Urothelium cell line (cell line): ENCODE data around the gene GNG2.

Source experiments
- DNase-seq: peaks from one replicate; pipeline ENCODE4 v3.0.0; 2011; ENCODE audit warnings: low spot score, mixed read lengths
- FAIRE-seq: peaks from 2 replicates; lab custom pipeline; 2011; peaks lifted over from hg19 to GRCh38; lab: Jason Lieb, UNC

GNG2 gene

GRCh38 chr14:51860164-51860824 lies at the start of gene GNG2:
Gene GNG2 (plus strand): TSS chr14:51860612. CDS start chr14:51950679, 90,067 bp downstream.
- peak; percentile 90 for DNase-seq
- peak; percentile 87 for FAIRE-seq

DNA sequence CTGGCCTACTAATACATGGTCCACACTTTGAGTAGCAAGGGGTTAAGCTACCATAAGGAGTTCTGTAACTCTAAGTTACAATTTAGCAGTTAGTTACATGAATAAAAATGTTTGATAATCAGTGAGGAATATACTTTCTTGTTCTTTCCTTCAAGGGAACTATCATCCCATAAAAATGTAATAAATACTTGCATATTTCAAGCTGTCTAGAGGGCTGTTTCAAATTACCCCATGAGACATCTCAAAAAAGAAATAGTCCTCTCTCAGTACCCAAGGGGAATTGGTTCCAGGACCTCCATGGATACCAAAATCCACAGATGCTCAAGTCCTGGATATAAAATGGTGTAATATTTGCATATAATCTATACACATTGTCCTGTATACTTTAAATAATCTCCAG lies 48.7 kb upstream of the GNG2 start:
- FAIRE-seq: no peak
- no peak for DNase-seq

- FAIRE-seq: no peak
- no peak for DNase-seq
Observed at GRCh38 chr14:51816031-51816430, 44.4 kb upstream of the GNG2 start.

- FAIRE-seq: no peak
- no peak for DNase-seq
Observed at GRCh38 chr14:51817326-51817725, 43.1 kb upstream of the GNG2 start.

GRCh38 chr14:51818748-51819380 lies 41.5 kb upstream of the GNG2 start:
- FAIRE-seq (no peak), DNase-seq (no peak)

GRCh38 chr14:51821822-51822221 lies 38.6 kb upstream of the GNG2 start:
- FAIRE-seq (peak; percentile 5), DNase-seq (no peak)

DNA sequence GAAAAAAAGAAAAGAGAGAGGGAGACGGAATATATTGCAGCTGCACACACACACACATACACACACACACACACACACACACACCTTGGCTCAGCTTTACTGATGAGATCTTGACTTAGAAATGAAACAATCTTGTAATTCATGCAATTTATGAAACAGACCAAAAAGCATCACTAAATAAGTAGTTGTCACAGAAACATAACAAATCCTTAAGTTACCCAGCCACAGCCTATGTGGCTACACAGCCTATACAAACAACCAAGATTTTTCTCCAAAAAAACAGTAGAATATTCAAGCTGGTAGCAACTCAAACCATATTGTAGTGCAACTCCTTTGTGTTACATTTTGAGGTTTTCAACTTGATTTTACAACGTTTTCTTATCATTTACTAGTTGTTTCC lies 37.9 kb upstream of the GNG2 start:
- DNase-seq (no peak), FAIRE-seq (peak; percentile 17)

- FAIRE-seq (peak; percentile 62), DNase-seq (peak; percentile 78)
Observed at GRCh38 chr14:51823706-51824105, 36.7 kb upstream of the GNG2 start.

- no peak for FAIRE-seq
- DNase-seq: no peak
Observed at GRCh38 chr14:51824191-51824590, 36.2 kb upstream of the GNG2 start.

GRCh38 chr14:51825926-51826325 lies 34.5 kb upstream of the GNG2 start:
- DNase-seq (no peak), FAIRE-seq (no peak)

GRCh38 chr14:51828017-51828797 lies 32.2 kb upstream of the GNG2 start:
- DNase-seq: peak; percentile 95
- FAIRE-seq: peak; percentile 99

- no peak for FAIRE-seq
Observed at GRCh38 chr14:51834240-51834639, 26.2 kb upstream of the GNG2 start.

DNA sequence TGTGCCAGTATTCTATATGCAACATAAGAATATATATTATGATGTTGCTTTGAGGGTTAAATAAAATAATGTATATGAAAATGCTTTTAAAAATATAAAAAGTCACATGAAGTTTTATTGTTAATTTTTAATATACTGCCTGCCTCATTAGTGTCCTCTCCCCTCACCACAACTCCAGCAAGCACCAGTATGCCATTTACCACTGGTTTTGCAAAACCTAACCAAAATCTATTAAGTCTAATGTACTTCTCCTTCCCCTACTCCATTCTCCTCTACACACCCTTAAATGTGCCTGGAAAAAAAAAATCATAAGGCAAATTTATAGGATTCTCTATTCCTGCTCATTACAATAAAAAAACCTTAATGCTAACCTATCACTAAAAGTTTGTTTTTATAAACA lies 24.0 kb upstream of the GNG2 start:
- no peak for FAIRE-seq
- no peak for DNase-seq

More at GRCh38 chr14:51834240-51834639, 26.2 kb upstream of the GNG2 start:
- no peak for DNase-seq

DNA sequence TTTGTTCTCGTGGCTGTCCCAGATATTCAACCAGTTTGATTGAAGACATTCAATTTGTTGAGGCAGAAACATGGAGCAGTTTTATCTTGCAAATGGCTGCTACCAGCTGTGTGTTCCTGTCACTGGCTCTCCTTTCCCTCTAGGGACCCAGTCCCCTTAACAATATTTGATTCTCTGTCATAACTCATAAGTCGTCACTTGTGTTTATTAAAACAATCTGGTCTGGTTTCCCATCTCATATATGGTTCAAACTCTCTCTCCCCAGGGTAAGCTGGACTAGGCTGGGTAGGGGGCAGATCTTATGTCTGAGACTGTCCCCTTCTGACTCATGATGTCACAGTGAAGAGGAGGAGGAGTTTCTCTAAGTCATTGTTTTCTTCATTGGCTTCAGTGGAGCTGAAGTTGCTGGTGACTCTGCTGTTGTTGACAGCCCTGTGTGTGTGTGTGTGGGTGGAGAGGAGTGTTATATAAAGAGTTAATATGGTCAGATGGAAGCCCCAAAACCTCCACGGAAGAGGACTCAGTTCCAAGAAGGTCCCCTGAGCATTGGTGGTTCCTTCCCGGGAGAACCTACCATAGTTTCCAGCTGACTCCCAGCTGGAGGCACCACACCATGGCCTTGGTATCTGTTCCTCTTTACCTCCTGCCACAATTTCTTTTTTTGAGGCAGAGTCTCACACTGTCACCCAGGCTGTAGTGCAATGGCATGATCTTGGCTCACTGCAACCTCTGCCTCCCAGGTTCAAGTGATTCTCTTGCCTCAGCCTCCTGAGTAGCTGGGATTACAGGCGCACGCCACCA lies 16.1 kb upstream of the GNG2 start:
- DNase-seq: no peak
- peak; percentile 53 for FAIRE-seq

- DNase-seq (no peak), FAIRE-seq (no peak)
Observed at GRCh38 chr14:51845811-51846210, 14.6 kb upstream of the GNG2 start.

GRCh38 chr14:51846631-51847488 lies 13.6 kb upstream of the GNG2 start:
- DNase-seq (peak; percentile 46), FAIRE-seq (peak; percentile 70)

DNA sequence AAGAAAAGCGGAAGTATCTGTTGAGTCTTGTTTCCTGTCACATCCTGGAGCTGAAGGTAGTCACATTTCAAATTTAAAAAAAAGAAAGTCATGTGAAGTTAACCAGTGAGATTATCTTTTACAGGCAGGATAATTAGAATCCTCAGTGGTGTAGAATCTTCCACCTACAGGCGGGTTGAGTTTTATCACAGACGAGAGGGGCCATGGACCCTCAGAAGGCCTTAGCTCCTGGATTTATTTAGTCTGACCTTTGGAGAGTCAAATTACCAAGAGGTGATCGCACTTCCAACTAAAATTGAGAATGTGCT lies 13.0 kb upstream of the GNG2 start:
- no peak for FAIRE-seq
- DNase-seq: no peak

GRCh38 chr14:51848120-51848519 lies 12.3 kb upstream of the GNG2 start:
- no peak for DNase-seq
- peak; percentile 97 for FAIRE-seq

- DNase-seq (no peak), FAIRE-seq (peak; percentile 79)
Observed at GRCh38 chr14:51849097-51849496, 11.3 kb upstream of the GNG2 start.

- FAIRE-seq: peak; percentile 46
- DNase-seq: no peak
Observed at GRCh38 chr14:51850651-51851050, 9.8 kb upstream of the GNG2 start.
